Naive thymus-derived CD8-positive, alpha-beta T cell (primary cell): Measurements from ENCODE around the gene ALDH2. TPM values are rescaled to one million over a fixed set of nuclear protein-coding genes. Genes with fewer than 3 reads are reported as not detected.

Experiments used
- ATAC-seq, 2 donors: fragments of 150-1000 bp; cut with Tn5 transposase in 1 of 2; sonication (Bioruptor Pico), chemical (Tn5 transposase) in 1 of 2; 1 replicate in 1 of 2; 2 replicates in 1 of 2; pipeline ENCODE4 v1.10.0; 2021; ENCODE audit warnings: mild to moderate bottlenecking in 2 of 2, moderate library complexity in 2 of 2
- POLR2A ChIA-PET: fragments of 350-600 bp; sonication (Branson Sonifier 250); formaldehyde crosslinking; loops from one replicate; lab custom pipeline; 2021; ENCODE audit warnings: antibody characterized with exemption; lab: Charles Lee
- DNase-seq, 10 donors: peaks; one replicate each; pipeline versions ENCODE4 v3.0.0 to v3.0.0-alpha.2; 2020 to 2022
- H3K27ac Mint-ChIP-seq, 10 donors: one replicate each; pipeline ENCODE4 v1.8.0; 2020 to 2022; ENCODE audit warnings: mild to moderate bottlenecking in 10 of 10, mixed read lengths in 10 of 10, moderate library complexity in 4 of 10, inconsistent platforms in 1 of 10
- H3K27me3 Mint-ChIP-seq, 5 donors: one replicate each; pipeline ENCODE4 v1.8.0; 2021 to 2022; ENCODE audit warnings: mixed read lengths in 5 of 5
- H3K36me3 Mint-ChIP-seq, 3 donors: one replicate each; pipeline ENCODE4 v1.8.0; 2020 to 2022; ENCODE audit warnings: mixed read lengths in 3 of 3, mild to moderate bottlenecking in 2 of 3, inconsistent platforms in 1 of 3
- H3K4me1 Mint-ChIP-seq, 4 donors: one replicate each; pipeline ENCODE4 v1.8.0; 2021 to 2022; ENCODE audit warnings: mixed read lengths in 4 of 4
- H3K4me3 Mint-ChIP-seq, 10 donors: one replicate each; pipeline ENCODE4 v1.8.0; 2020 to 2022; ENCODE audit warnings: mild to moderate bottlenecking in 10 of 10, mixed read lengths in 10 of 10, moderate library complexity in 6 of 10, inconsistent platforms in 1 of 10
- H3K9me3 Mint-ChIP-seq, 9 donors: one replicate each; pipeline ENCODE4 v1.8.0; 2020 to 2022; ENCODE audit warnings: mixed read lengths in 9 of 9, mild to moderate bottlenecking in 3 of 9, inconsistent platforms in 1 of 9, moderate library complexity in 1 of 9
- polyA plus RNA-seq, 3 donors: library from polyadenylated mRNA; unstranded; fragments of 300-500 nt; fragmentation: Illumina TruSeq; gene quantifications; one replicate each; pipeline ENCODE4 v1.2.3, GENCODE V29; 2021
- total RNA-seq, 8 experiments: library from RNA in 2 of 8; stranded (reverse) in 2 of 8; gene quantifications; one replicate each; pipeline ENCODE4 v1.2.3 and lab custom pipeline; 2021 to 2026

ALDH2 gene
- total and polyA plus RNA-seq, 5 experiments from 2014 or later: 0.73 to 3.9 (median 1.3) TPM

DNA sequence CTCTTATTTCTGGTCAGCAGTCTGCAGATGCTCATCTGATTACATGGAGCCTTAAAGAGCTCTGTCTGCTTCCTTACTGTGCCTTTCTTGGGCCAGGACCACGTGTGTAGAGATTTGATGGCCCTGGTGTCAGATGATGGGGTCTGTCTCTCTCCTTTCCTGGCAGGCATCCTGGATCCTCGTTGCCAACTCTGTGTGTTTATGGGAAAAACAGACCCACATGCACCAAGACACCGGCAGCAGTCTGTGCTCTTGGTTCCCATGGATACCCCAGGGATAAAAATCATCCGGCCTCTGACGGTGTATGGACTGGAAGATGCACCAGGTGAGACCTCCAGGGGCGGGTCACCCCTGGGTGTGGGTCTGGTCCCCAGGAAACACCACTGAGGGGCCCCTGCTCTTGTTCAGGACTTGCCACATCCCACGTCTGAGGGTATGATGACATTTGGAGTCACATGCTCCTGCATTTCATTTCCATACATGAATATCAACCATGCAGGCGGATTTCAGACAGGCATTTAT lies 18.5 kb upstream of the ALDH2 start:
- peak overlapping the region in 2 of 10 donors; percentile 17 to 48 for H3K27ac Mint-ChIP-seq
- H3K9me3 Mint-ChIP-seq: no peaks in the 10 kb centered on the region
- no peak for DNase-seq
- peaks cover 0 to 63% (median 6%) of the 10 kb centered on the region in 3 donors for H3K36me3 Mint-ChIP-seq
- no peak overlapping the region for H3K4me3 Mint-ChIP-seq
- no peak for ATAC-seq
- H3K4me1 Mint-ChIP-seq: no peaks in the 10 kb centered on the region
- H3K27me3 Mint-ChIP-seq: no peaks in the 10 kb centered on the region
- POLR2A ChIA-PET: no interaction called here

DNA sequence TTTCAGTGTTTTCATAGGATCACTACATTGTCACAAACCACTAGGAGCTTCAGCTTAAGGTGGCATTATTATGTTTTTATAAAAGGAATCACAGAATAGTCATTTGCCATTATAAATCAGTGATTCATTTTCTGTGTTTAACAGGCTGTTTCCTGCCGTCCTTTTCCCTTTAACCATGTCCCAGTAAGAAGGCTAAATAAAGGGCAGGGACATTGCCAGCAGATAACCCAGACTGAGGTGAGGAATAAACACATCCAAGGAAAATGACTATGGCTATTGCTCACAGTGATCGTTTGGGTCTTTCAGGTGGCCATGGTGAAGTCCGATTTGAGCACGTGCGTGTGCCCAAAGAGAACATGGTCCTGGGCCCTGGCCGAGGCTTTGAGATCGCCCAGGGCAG lies 17.9 kb upstream of the ALDH2 start:
- H3K36me3 Mint-ChIP-seq: peaks cover 0 to 64% (median 6%) of the 10 kb centered on the region in 3 donors
- H3K27ac Mint-ChIP-seq: no peak overlapping the region
- no peak overlapping the region for H3K4me3 Mint-ChIP-seq
- no peak for DNase-seq
- H3K9me3 Mint-ChIP-seq: no peaks in the 10 kb centered on the region
- POLR2A ChIA-PET: no interaction called here
- H3K4me1 Mint-ChIP-seq: no peaks in the 10 kb centered on the region
- no peaks in the 10 kb centered on the region for H3K27me3 Mint-ChIP-seq
- ATAC-seq: no peak

GRCh38 chr12:111749391-111749790 lies 17.3 kb upstream of the ALDH2 start:
- Mint-ChIP-seq H3K36me3 (peaks cover 0 to 59% (median 6%) of the 10 kb centered on the region in 3 donors), H3K27ac (no peak overlapping the region), H3K27me3 (no peaks in the 10 kb centered on the region), H3K4me1 (no peaks in the 10 kb centered on the region), H3K9me3 (no peaks in the 10 kb centered on the region), H3K4me3 (no peak overlapping the region)
- ATAC-seq (no peak), DNase-seq (no peak)
- POLR2A ChIA-PET: interaction anchor here (0.6 kb wide), 1 partner anchor 164 kb away, joined by 11 read pairs; no protein-coding TSS in a partner anchor

DNA sequence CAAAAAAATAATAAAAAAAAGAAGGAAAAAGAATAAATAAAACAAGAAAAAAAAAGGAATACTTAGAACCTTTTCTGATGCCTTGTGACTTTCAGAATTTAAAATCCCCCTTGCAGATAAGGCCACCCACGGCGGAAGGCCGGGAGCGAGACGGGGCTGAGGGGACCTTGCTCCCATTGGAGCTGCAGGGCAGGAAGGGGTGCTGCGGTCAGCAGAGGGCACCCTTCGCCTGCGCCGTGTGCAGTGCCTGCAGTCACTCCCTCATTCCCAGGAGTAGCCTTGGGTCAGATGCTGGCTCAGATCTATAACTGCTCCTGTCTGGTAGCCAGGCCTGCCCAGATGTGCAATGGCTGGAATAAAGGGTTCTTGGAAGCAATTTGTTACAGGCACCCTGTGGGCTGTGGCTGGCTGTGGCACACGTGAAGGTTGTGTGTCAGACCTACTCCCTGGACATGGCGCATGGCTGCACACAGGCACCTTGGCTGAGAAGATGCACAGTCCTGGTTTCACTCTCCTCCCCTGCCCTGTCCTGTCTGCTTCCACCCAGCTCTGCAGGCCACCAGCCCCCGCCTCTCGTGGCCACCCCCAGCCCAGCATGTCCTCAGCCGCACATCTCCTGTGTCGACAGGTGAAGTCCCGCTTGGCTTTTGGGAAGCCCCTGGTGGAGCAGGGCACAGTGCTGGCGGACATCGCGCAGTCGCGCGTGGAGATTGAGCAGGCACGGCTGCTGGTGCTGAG lies 13.4 kb upstream of the ALDH2 start:
- peak overlapping the region in 2 of 10 donors; percentile 19 to 45 for H3K27ac Mint-ChIP-seq
- ATAC-seq: no peak

GRCh38 chr12:111754671-111755070 lies 12.1 kb upstream of the ALDH2 start:
- Mint-ChIP-seq H3K4me1 (peaks cover 5 to 27% (median 18%) of the 10 kb centered on the region in 4 donors), H3K27me3 (no peaks in the 10 kb centered on the region), H3K27ac (peak overlapping the region in 1 of 10 donors; percentile 27), H3K4me3 (no peak overlapping the region), H3K9me3 (no peaks in the 10 kb centered on the region), H3K36me3 (peaks cover 0 to 31% (median 4%) of the 10 kb centered on the region in 3 donors)
- POLR2A ChIA-PET: no interaction called here
- peak in 1 of 10 donors; percentile 31 for DNase-seq
- no peak for ATAC-seq

More for the DNA sequence above, 13.4 kb upstream of the ALDH2 start:
- POLR2A ChIA-PET: no interaction called here
- Mint-ChIP-seq H3K4me3 (no peak overlapping the region), H3K27me3 (no peaks in the 10 kb centered on the region), H3K9me3 (no peaks in the 10 kb centered on the region), H3K36me3 (peaks cover 0 to 43% (median 7%) of the 10 kb centered on the region in 3 donors), H3K4me1 (peaks cover 5 to 15% (median 12%) of the 10 kb centered on the region in 4 donors)
- peak in 1 of 10 donors; percentile 47 for DNase-seq

DNA sequence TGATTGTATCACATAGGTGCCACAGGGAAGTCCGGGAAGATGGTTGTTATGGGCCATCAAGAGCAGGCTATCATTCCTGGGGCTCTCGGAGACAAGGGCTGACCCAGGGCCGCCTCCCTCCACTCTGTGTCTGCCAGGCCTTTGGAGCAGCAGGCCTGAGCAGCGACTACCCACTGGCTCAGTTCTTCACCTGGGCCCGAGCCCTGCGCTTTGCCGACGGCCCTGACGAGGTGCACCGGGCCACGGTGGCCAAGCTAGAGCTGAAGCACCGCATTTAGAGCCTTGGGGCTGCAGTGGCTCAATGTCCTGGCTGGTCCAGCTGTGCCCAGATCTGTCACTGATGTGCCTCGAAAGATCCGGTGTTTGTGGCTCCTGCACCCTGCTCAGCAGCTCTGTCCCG lies 10.5 kb upstream of the ALDH2 start:
- no peak for DNase-seq
- ATAC-seq: no peak
- no peaks in the 10 kb centered on the region for H3K27me3 Mint-ChIP-seq
- no peak overlapping the region for H3K4me3 Mint-ChIP-seq
- POLR2A ChIA-PET: no interaction called here
- peaks cover 5 to 27% (median 20%) of the 10 kb centered on the region in 4 donors for H3K4me1 Mint-ChIP-seq
- H3K9me3 Mint-ChIP-seq: no peaks in the 10 kb centered on the region
- H3K27ac Mint-ChIP-seq: no peak overlapping the region
- H3K36me3 Mint-ChIP-seq: peaks cover 0 to 21% (median 4%) of the 10 kb centered on the region in 3 donors

DNA sequence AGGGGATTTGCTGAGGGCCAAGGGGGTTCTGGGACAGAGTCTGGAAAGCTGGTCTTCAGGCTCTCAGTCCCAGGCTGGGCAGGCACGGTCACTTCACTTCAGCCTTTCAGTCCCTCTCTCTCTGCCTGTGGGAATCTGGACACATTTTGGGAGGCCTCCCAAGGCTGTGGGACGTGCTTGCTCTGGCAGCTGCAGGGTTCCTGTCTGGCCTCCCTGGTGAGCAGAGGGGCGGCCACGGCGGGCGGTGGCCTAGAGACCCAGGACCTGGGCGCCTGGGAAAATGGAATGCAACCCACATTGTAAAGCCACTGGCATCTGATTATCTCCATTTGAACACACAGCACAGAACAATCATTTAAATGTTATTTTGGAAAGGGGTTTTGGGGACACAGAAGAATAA lies 10.1 kb upstream of the ALDH2 start:
- DNase-seq (no peak), ATAC-seq (no peak)
- POLR2A ChIA-PET: no interaction called here
- Mint-ChIP-seq H3K4me1 (peaks cover 5 to 27% (median 21%) of the 10 kb centered on the region in 4 donors), H3K4me3 (peak overlapping the region in 1 of 10 donors; percentile 56), H3K27ac (peak overlapping the region in 1 of 10 donors; percentile 85), H3K36me3 (peaks cover 0 to 21% (median 4%) of the 10 kb centered on the region in 3 donors), H3K27me3 (no peaks in the 10 kb centered on the region), H3K9me3 (no peaks in the 10 kb centered on the region)

GRCh38 chr12:111757361-111758119 lies 9.2 kb upstream of the ALDH2 start:
- ATAC-seq (peak in 1 of 2 donors; percentile 55), DNase-seq (peak in 2 of 10 donors; percentile 7 to 21)
- H3K4me3 Mint-ChIP-seq: no peak overlapping the region
- peaks cover 5 to 34% (median 21%) of the 10 kb centered on the region in 4 donors for H3K4me1 Mint-ChIP-seq
- peaks cover 0 to 21% (median 4%) of the 10 kb centered on the region in 3 donors for H3K36me3 Mint-ChIP-seq
- no peaks in the 10 kb centered on the region for H3K9me3 Mint-ChIP-seq
- POLR2A ChIA-PET: no interaction called here
- H3K27ac Mint-ChIP-seq: peak overlapping the region in 8 of 10 donors; percentile 20 to 89 (median 69)
- peaks cover 0 to under 1% (median 0%) of the 10 kb centered on the region in 5 donors for H3K27me3 Mint-ChIP-seq

DNA sequence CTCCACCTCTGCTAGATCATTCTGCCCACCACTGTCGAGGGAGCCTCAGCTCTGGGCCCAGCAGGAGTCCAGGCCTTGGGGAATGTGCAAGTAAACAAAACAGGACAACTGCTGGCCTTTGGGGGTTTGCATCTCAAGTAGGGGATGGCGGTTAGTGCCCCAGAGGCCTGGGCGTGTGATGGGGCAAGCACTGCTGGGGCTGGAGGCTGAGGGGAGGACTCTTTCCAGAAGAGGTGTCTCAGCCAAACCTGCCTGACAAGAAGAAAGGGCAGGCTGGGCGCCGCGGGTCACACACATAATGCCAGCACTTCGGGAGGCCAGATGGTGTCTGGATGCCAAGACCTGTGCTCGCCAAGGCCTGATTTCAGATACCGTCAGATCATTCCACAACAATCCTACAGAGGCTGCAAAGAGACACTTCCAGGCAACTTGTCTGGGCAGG lies 8.6 kb upstream of the ALDH2 start:
- H3K27me3 Mint-ChIP-seq: peaks cover 0 to 7% (median 0%) of the 10 kb centered on the region in 5 donors
- peaks cover 5 to 38% (median 21%) of the 10 kb centered on the region in 4 donors for H3K4me1 Mint-ChIP-seq
- POLR2A ChIA-PET: no interaction called here
- peak in 1 of 10 donors; percentile 61 for DNase-seq
- no peaks in the 10 kb centered on the region for H3K9me3 Mint-ChIP-seq
- peak overlapping the region in 5 of 10 donors; percentile 20 to 89 (median 56) for H3K27ac Mint-ChIP-seq
- H3K36me3 Mint-ChIP-seq: peaks cover 0 to 17% (median 4%) of the 10 kb centered on the region in 3 donors
- no peak for ATAC-seq
- H3K4me3 Mint-ChIP-seq: no peak overlapping the region

- H3K9me3 Mint-ChIP-seq: no peaks in the 10 kb centered on the region
These were observed 7.5 kb upstream of the ALDH2 start for GRCh38 chr12:111759271-111759670.

DNA sequence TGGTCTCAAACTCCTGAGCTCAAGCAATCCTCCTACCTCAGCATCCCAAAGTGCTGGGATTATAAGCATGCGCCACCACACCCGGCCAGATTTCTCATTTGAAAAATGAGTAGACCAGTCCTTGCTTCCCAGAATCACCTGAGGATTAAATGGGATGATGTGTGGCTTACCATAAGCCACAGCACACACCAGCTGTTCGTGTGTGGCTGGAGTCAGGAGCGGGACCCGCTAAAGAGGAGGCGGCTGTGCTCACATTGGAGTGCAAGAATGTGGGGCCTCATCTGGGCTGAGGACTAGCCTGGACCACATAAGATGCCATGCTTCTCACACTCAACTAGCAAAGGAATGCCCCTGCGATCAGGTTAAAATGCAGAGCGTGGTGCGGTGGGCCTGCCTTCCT lies 6.7 kb upstream of the ALDH2 start:
- H3K4me3 Mint-ChIP-seq: no peak overlapping the region
- ATAC-seq (no peak), DNase-seq (peak in 1 of 10 donors; percentile 19)
- H3K27me3 Mint-ChIP-seq: peaks cover 0 to 22% (median 6%) of the 10 kb centered on the region in 5 donors
- H3K27ac Mint-ChIP-seq: peak overlapping the region in 1 of 10 donors; percentile 40
- POLR2A ChIA-PET: no interaction called here
- H3K4me1 Mint-ChIP-seq: peaks cover 8 to 47% (median 21%) of the 10 kb centered on the region in 4 donors
- peaks cover 0 to 10% (median 4%) of the 10 kb centered on the region in 3 donors for H3K36me3 Mint-ChIP-seq
- no peaks in the 10 kb centered on the region for H3K9me3 Mint-ChIP-seq

More at GRCh38 chr12:111759271-111759670, 7.5 kb upstream of the ALDH2 start:
- H3K4me3 Mint-ChIP-seq: no peak overlapping the region
- POLR2A ChIA-PET: no interaction called here
- H3K27ac Mint-ChIP-seq: peak overlapping the region in 8 of 10 donors; percentile 0 to 85 (median 41)
- ATAC-seq (no peak), DNase-seq (peak in 1 of 10 donors; percentile 40)
- H3K27me3 Mint-ChIP-seq: peaks cover 0 to 18% (median 3%) of the 10 kb centered on the region in 5 donors
- H3K36me3 Mint-ChIP-seq: peaks cover 0 to 13% (median 4%) of the 10 kb centered on the region in 3 donors
- peaks cover 6 to 44% (median 21%) of the 10 kb centered on the region in 4 donors for H3K4me1 Mint-ChIP-seq

DNA sequence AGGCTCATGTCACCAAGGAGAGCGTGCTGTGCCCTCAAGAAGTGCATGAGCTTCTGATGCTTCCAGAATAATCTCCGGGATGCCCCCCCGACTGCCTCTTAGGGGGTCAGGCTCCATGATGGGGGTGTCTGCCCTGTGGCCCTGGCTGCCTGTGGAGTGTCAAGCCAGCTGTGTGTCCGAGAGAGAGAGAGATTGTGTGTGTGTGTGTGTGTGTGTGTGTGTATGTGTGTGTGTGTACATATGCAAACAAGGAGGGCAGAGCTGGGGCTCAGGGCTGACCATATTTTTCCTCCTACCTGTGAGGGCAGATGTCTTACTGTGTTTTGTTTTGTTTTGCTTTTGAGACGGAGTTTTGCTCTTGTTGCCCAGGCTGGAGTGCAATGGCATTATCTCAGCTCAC lies 5.6 kb upstream of the ALDH2 start:
- Mint-ChIP-seq H3K27me3 (peaks cover under 1 to 26% (median 6%) of the 10 kb centered on the region in 5 donors), H3K36me3 (peaks cover 0 to under 1% (median 0%) of the 10 kb centered on the region in 3 donors), H3K9me3 (no peaks in the 10 kb centered on the region), H3K4me3 (no peak overlapping the region), H3K27ac (peak overlapping the region in 1 of 10 donors; percentile 3), H3K4me1 (peaks cover 8 to 56% (median 23%) of the 10 kb centered on the region in 4 donors)
- peak in 1 of 10 donors; percentile 57 for DNase-seq
- ATAC-seq: no peak
- POLR2A ChIA-PET: no interaction called here
